ENCODE results near the gene PRSS16.

PRSS16 gene

GRCh38 chr6:27286141-27286540 is 38.6 kb downstream of the PRSS16 start:
- no peak for DNase-seq (ENCODE audit: low spot score)

GRCh38 chr6:27287751-27288135 is 40.2 kb downstream of the PRSS16 start:
- DNase-seq (ENCODE audit: low spot score) = no peak

GRCh38 chr6:27288136-27289044 is 40.9 kb downstream of the PRSS16 start:
- DNase-seq (ENCODE audit: low spot score) = no peak

- DNase-seq (ENCODE audit: low spot score) = no peak
Observed at GRCh38 chr6:27290065-27290849, 42.8 kb downstream of the PRSS16 start.

- DNase-seq (ENCODE audit: low spot score) = no peak
Observed at GRCh38 chr6:27290850-27291208, 43.3 kb downstream of the PRSS16 start.

- DNase-seq (ENCODE audit: low spot score) = no peak
Observed at GRCh38 chr6:27293436-27294098, 46.1 kb downstream of the PRSS16 start.

GRCh38 chr6:27294409-27294808 is 46.9 kb downstream of the PRSS16 start:
- DNase-seq (ENCODE audit: low spot score) = no peak

- peak; percentile 66 for DNase-seq (ENCODE audit: low spot score)
Observed at GRCh38 chr6:27295301-27296079, 48.0 kb downstream of the PRSS16 start.

GRCh38 chr6:27296106-27296783 is 48.7 kb downstream of the PRSS16 start:
- peak; percentile 70 for DNase-seq (ENCODE audit: low spot score)

- no peak for DNase-seq (ENCODE audit: low spot score)
Observed at GRCh38 chr6:27297484-27297856, 50.0 kb downstream of the PRSS16 start.

GRCh38 chr6:27297857-27298730 is 50.6 kb downstream of the PRSS16 start:
- no peak for DNase-seq (ENCODE audit: low spot score)

GRCh38 chr6:27303613-27304272 is 56.2 kb downstream of the PRSS16 start:
- peak; percentile 68 for DNase-seq (ENCODE audit: low spot score)

Measured in iPS-NIHi11 (cell line).